Effector memory CD4-positive, alpha-beta T cell (primary cell): ENCODE results near the gene LILRB4.
"Not testable (repeated sequence)": the region's sequence is repeated elsewhere in the genome, so short reads cannot be mapped to it uniquely, and the experiment has no call there.

Experiments
- DNase-seq, 3 donors: peaks; one replicate each; pipeline ENCODE4 v3.0.0-alpha.2; 2020
- H3K27ac ChIP-seq: 2 replicates; pipeline ENCODE4 v1.7.0; 2013; ENCODE audit warnings: mild to moderate bottlenecking, low read length, moderate library complexity; ENCODE audit not compliant: insufficient read depth, poor library complexity, severe bottlenecking
- H3K27me3 ChIP-seq: replicated peaks from 2 replicates; pipeline ENCODE4 v1.7.0; 2013; ENCODE audit warnings: mild to moderate bottlenecking, low read length; ENCODE audit not compliant: insufficient read depth, control insufficient read depth, poor library complexity, severe bottlenecking
- H3K36me3 ChIP-seq: 2 replicates; pipeline ENCODE4 v1.7.0; 2013; ENCODE audit warnings: mild to moderate bottlenecking, low read length, moderate library complexity; ENCODE audit not compliant: control insufficient read depth, insufficient read depth
- H3K4me1 ChIP-seq: 2 replicates; pipeline ENCODE4 v1.7.0; 2013; ENCODE audit warnings: low read length, mild to moderate bottlenecking; ENCODE audit not compliant: control insufficient read depth, insufficient read depth, poor library complexity, severe bottlenecking
- H3K4me3 ChIP-seq: 2 replicates; pipeline ENCODE4 v1.7.0; 2013; ENCODE audit warnings: low read length, low read depth, mild to moderate bottlenecking; ENCODE audit not compliant: insufficient read depth, poor library complexity, severe bottlenecking
- H3K9me3 ChIP-seq: 2 replicates; pipeline ENCODE4 v1.7.0; 2013; ENCODE audit warnings: mild to moderate bottlenecking, low read length, moderate library complexity; ENCODE audit not compliant: control insufficient read depth

The LILRB4 gene

GRCh38 chr19:54665530-54665929 is 2.7 kb downstream of the LILRB4 start:
- Histone ChIP-seq H3K36me3 (no peaks in the 10 kb centered on the region), H3K4me3 (no peak overlapping the region), H3K9me3 (no peaks in the 10 kb centered on the region), H3K27me3 (no peaks in the 10 kb centered on the region), H3K4me1 (no peaks in the 10 kb centered on the region), H3K27ac (no peak overlapping the region)
- no peak for DNase-seq

- no peaks in the 10 kb centered on the region for H3K9me3 ChIP-seq
- DNase-seq = no peak
Measured at GRCh38 chr19:54667217-54667616, 4.4 kb downstream of the LILRB4 start.

GRCh38 chr19:54668353-54668752 is 5.6 kb downstream of the LILRB4 start:
- H3K27me3 ChIP-seq = peaks cover 4% of the 10 kb centered on the region
- H3K4me3 ChIP-seq = no peak overlapping the region
- no peak for DNase-seq
- no peaks in the 10 kb centered on the region for H3K36me3 ChIP-seq
- H3K9me3 ChIP-seq = no peaks in the 10 kb centered on the region
- no peaks in the 10 kb centered on the region for H3K4me1 ChIP-seq
- H3K27ac ChIP-seq = no peak overlapping the region

More at GRCh38 chr19:54667217-54667616, 4.4 kb downstream of the LILRB4 start:
- H3K4me1 ChIP-seq = no peaks in the 10 kb centered on the region
- H3K27ac ChIP-seq = no peak overlapping the region
- no peak overlapping the region for H3K4me3 ChIP-seq
- peaks cover 4% of the 10 kb centered on the region for H3K27me3 ChIP-seq
- H3K36me3 ChIP-seq = no peaks in the 10 kb centered on the region

- H3K4me3 ChIP-seq = no peak overlapping the region
- no peak overlapping the region for H3K27ac ChIP-seq
- no peaks in the 10 kb centered on the region for H3K9me3 ChIP-seq
- no peaks in the 10 kb centered on the region for H3K4me1 ChIP-seq
- DNase-seq = no peak
- H3K36me3 ChIP-seq = no peaks in the 10 kb centered on the region
- H3K27me3 ChIP-seq = peaks cover 4% of the 10 kb centered on the region
Measured at GRCh38 chr19:54670576-54671357, 8.0 kb downstream of the LILRB4 start.

GRCh38 chr19:54673222-54673621 is 10.4 kb downstream of the LILRB4 start:
- H3K9me3 ChIP-seq = no peaks in the 10 kb centered on the region
- no peak overlapping the region for H3K27ac ChIP-seq
- H3K27me3 ChIP-seq = peaks cover 4% of the 10 kb centered on the region
- DNase-seq = no peak
- H3K4me3 ChIP-seq = no peak overlapping the region
- H3K4me1 ChIP-seq = no peaks in the 10 kb centered on the region
- no peaks in the 10 kb centered on the region for H3K36me3 ChIP-seq

- H3K9me3 ChIP-seq = no peaks in the 10 kb centered on the region
- no peak for DNase-seq
- H3K27me3 ChIP-seq = peaks cover 4% of the 10 kb centered on the region
- H3K27ac ChIP-seq = no peak overlapping the region
- H3K4me3 ChIP-seq = no peak overlapping the region
- no peaks in the 10 kb centered on the region for H3K36me3 ChIP-seq
- H3K4me1 ChIP-seq = no peaks in the 10 kb centered on the region
Measured at GRCh38 chr19:54674021-54674617, 11.3 kb downstream of the LILRB4 start.

GRCh38 chr19:54676210-54676834 is 13.5 kb downstream of the LILRB4 start:
- H3K9me3 ChIP-seq, H3K27ac ChIP-seq, DNase-seq, H3K4me1 ChIP-seq, H3K36me3 ChIP-seq, H3K4me3 ChIP-seq, H3K27me3 ChIP-seq: not testable (repeated sequence)

GRCh38 chr19:54677217-54677616 is 14.4 kb downstream of the LILRB4 start:
- H3K9me3 ChIP-seq = no peaks in the 10 kb centered on the region
- no peaks in the 10 kb centered on the region for H3K27me3 ChIP-seq
- no peak for DNase-seq
- no peaks in the 10 kb centered on the region for H3K4me1 ChIP-seq
- no peak overlapping the region for H3K4me3 ChIP-seq
- H3K27ac ChIP-seq = no peak overlapping the region
- no peaks in the 10 kb centered on the region for H3K36me3 ChIP-seq

GRCh38 chr19:54681596-54681995 is 18.8 kb downstream of the LILRB4 start:
- H3K4me3 ChIP-seq, H3K4me1 ChIP-seq, H3K27me3 ChIP-seq, DNase-seq, H3K9me3 ChIP-seq, H3K27ac ChIP-seq, H3K36me3 ChIP-seq: not testable (repeated sequence)

GRCh38 chr19:54682306-54682856 is 19.6 kb downstream of the LILRB4 start:
- Histone ChIP-seq H3K4me1 (no peaks in the 10 kb centered on the region), H3K27me3 (no peaks in the 10 kb centered on the region)
- DNase-seq = no peak

More at GRCh38 chr19:54682306-54682856, 19.6 kb downstream of the LILRB4 start:
- Histone ChIP-seq H3K4me3 (no peak overlapping the region), H3K27ac (no peak overlapping the region), H3K9me3 (no peaks in the 10 kb centered on the region), H3K36me3 (no peaks in the 10 kb centered on the region)
